ENCODE measurements around the gene ETV3. TPM values are rescaled to one million over a fixed set of nuclear protein-coding genes. Genes with fewer than 3 reads are reported as not detected.
A peak's percentile ranks its signal among the peaks of the same experiment; 100 is the strongest.
"Not testable (repeated sequence)": the region's sequence is repeated elsewhere in the genome, so short reads cannot be mapped to it uniquely, and the experiment has no call there.

Gene ETV3
- total RNA-seq, 4 donors from 2014 or later: 17.7 to 27.3 (median 20.5) TPM

DNA sequence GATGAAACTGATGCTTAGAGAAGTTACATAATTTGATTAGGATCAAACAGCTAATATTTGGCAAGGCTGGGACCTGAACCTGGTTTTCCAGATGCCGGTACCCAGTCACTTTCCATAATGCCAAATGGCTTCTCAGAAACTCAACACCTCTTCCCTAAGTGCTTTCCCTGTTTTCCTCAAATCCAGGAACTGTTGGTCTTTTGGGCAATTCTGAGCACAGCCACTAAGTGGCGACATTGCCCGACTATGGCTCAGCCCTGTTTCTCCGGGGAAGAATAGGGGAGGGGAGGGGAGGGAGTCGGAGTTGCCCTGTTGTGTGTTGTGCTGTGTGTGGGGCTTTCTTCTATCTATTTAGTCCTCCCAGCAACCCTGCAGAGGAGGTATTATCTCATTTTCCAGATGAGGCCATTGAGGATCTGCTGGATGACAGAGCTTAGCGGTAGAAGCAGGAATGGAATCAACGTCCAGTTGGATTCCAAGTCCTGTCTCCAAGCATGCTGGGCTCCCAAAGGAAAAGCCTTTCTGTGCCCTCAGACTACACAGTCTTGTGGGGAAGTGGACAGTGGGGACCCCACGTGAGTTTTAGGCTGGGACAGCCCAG lies 33.8 kb upstream of the ETV3 start:
- not testable (repeated sequence) for ATAC-seq, H3K27ac ChIP-seq, H3K4me1 ChIP-seq, H3K4me3 ChIP-seq, H3K9me3 ChIP-seq, H3K36me3 ChIP-seq
- 0 to 50% methylated on average over 1 of the region's 8 CpGs for WGBS, 2 donors (ENCODE audit: low coverage in 1 of 2)
- H3K27me3 ChIP-seq: peaks cover 21% of the 10 kb centered on the region
- TF ChIP-seq, protein P1, sequence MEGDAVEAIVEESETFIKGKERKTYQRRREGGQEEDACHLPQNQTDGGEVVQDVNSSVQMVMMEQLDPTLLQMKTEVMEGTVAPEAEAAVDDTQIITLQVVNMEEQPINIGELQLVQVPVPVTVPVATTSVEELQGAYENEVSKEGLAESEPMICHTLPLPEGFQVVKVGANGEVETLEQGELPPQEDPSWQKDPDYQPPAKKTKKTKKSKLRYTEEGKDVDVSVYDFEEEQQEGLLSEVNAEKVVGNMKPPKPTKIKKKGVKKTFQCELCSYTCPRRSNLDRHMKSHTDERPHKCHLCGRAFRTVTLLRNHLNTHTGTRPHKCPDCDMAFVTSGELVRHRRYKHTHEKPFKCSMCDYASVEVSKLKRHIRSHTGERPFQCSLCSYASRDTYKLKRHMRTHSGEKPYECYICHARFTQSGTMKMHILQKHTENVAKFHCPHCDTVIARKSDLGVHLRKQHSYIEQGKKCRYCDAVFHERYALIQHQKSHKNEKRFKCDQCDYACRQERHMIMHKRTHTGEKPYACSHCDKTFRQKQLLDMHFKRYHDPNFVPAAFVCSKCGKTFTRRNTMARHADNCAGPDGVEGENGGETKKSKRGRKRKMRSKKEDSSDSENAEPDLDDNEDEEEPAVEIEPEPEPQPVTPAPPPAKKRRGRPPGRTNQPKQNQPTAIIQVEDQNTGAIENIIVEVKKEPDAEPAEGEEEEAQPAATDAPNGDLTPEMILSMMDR (IDR thresholded peaks at IDR 0.05): peak in 2 of 4 experiments; percentile 14 to 34

DNA sequence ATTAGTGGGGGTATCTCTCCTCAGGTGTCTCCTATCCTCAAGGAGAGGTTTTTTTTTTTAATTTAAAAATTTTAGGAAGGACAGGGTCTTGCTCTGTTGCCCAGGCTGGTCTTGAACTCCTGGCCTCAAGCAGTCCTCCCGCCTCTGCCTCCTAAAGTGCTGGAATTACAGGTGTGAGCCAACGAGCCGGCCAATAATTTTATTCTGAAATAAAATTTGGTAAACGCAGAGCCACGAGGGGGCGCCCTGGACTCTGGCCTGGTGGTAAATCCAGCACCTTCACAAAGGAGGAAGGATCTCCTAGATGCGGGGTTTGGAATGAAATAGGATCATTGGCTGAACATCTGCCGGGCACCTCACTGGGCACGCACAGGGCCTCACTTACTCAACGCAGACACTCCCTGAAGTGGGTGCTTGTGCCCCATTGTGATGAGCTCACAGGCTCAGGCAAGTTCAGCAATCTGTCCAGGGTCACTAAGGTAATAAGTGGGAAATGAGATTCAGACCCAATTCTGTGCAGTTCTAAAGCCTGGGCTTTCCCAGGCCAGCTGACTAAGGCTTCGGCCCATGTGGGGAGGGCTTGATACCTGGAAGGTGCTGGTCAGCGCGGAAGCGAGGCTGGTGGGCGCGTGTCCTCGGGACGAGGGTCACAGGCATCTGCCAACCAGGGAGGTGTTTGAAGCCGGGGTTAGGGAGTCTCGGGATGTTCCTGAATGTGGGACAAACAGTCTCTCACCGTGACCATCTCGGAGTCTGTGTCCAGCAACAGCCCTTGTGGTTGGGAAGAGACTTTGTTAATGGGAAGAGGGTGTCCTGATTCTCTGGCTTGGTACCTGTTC lies 32.7 kb upstream of the ETV3 start:
- no peaks in the 10 kb centered on the region for H3K4me1 ChIP-seq
- ATAC-seq: no peak
- WGBS, 2 donors (ENCODE audit: low coverage in 1 of 2): 73 to 78% methylated on average over 14 to 16 of the region's 22 CpGs
- no peak for TF ChIP-seq EP300 (IDR thresholded peaks at IDR 0.05)
- TF ChIP-seq, protein P1 (IDR thresholded peaks at IDR 0.05): peak in 1 of 4 experiments; percentile 43
- H3K9me3 ChIP-seq: no peaks in the 10 kb centered on the region
- no peak overlapping the region for H3K4me3 ChIP-seq
- no peaks in the 10 kb centered on the region for H3K36me3 ChIP-seq
- H3K27ac ChIP-seq: no peak overlapping the region
- peaks cover 21% of the 10 kb centered on the region for H3K27me3 ChIP-seq

DNA sequence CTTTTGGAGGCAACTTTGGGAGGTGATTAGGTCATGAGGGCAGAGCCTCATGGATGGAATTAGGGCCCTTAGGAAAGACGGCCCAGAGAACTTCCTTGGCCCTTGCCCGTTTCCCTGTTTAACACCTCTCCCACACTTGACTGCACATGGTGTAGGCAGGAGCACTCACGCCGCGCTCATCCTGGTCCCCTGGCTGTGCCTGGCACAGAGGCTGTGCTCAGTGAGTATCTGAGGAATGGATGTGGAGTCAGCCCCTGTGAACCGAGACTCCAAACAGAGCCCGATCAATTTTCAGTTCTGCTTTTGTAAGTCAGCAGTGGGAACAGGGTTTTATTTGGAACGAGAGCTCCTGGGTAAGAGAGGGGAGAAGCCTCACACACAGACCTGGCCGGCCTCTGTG lies 29.8 kb upstream of the ETV3 start:
- Histone ChIP-seq H3K4me1 (no peaks in the 10 kb centered on the region), H3K27me3 (peaks cover 29% of the 10 kb centered on the region), H3K9me3 (no peaks in the 10 kb centered on the region), H3K27ac (no peak overlapping the region), H3K36me3 (no peaks in the 10 kb centered on the region), H3K4me3 (no peak overlapping the region)
- TF ChIP-seq, protein P1 (IDR thresholded peaks at IDR 0.05): no peak
- TF ChIP-seq EP300 (IDR thresholded peaks at IDR 0.05) (no peak), POLR2AphosphoS5 (IDR thresholded peaks at IDR 0.05) (no peak), POLR2A (IDR thresholded peaks at IDR 0.05) (no peak)
- 57 to 89% methylated on average over 1 to 7 of the region's 9 CpGs for WGBS, 2 donors (ENCODE audit: low coverage in 1 of 2)
- ATAC-seq: no peak

DNA sequence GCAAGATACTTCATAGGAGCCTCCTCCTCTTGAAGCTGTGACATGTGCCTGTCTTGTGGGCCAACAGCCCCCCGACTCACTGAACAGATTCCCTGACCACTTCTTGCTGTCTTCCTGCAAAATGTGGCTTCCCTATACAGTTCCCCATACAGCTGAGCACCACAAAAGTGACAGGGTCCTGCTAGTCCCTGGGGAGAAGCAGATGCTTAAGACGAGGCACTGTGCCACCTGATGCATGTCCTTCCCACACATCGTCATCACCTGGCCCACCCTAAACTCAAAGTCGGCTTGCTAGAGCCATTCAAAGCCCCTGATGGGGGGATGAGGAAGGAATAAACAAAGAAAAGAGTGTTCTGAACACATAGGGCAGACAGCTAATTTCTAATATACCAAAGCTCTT lies 29.2 kb upstream of the ETV3 start:
- H3K36me3 ChIP-seq: no peaks in the 10 kb centered on the region
- no peak overlapping the region for H3K27ac ChIP-seq
- no peaks in the 10 kb centered on the region for H3K9me3 ChIP-seq
- TF ChIP-seq EP300 (IDR thresholded peaks at IDR 0.05) (no peak), POLR2A (IDR thresholded peaks at IDR 0.05) (no peak)
- no peak overlapping the region for H3K4me3 ChIP-seq
- 50% methylated on average over 1 of the region's 4 CpGs; no CpG with 5 or more reads in 1 of the 2 donors for WGBS, 2 donors (ENCODE audit: low coverage in 1 of 2)
- H3K4me1 ChIP-seq: no peaks in the 10 kb centered on the region
- peaks cover 28% of the 10 kb centered on the region for H3K27me3 ChIP-seq
- ATAC-seq: no peak

DNA sequence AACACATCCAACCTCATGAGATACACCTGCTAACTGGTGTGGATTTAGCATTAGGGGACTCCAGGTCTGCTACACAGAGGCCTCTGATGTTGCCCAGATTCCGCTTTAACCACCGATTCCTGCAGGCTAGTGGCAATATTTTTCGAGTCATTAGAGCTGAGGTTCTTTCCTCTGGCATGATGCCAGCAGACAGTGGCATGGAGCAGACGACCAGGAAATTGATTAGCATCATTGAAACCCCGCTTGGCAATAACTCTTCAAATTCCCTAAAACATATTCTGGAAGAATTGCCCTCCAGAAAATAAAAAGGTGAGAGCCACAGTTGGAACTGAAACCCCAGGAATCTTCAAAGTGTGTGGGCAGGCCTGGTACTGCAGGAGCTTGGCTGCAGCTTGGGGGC lies 28.4 kb upstream of the ETV3 start:
- Histone ChIP-seq H3K36me3 (no peaks in the 10 kb centered on the region), H3K9me3 (no peaks in the 10 kb centered on the region), H3K27me3 (peaks cover 25% of the 10 kb centered on the region), H3K4me3 (no peak overlapping the region), H3K4me1 (no peaks in the 10 kb centered on the region), H3K27ac (no peak overlapping the region)
- TF ChIP-seq, protein P1 (IDR thresholded peaks at IDR 0.05): no peak
- TF ChIP-seq EP300 (IDR thresholded peaks at IDR 0.05) (no peak), POLR2A (IDR thresholded peaks at IDR 0.05) (no peak), POLR2AphosphoS5 (IDR thresholded peaks at IDR 0.05) (no peak)
- no peak for ATAC-seq
- 56 to 58% methylated on average over 5 of the region's 5 CpGs for WGBS, 2 donors (ENCODE audit: low coverage in 1 of 2)

Measured in gastroesophageal sphincter (tissue), 4 donors.